ENCODE measurements around the gene AATF.

Gene AATF

GRCh38 chr17:36920032-36921005 lies 28.4 kb upstream of the AATF start:
- no peak for DNase-seq (ENCODE audit: low read depth in 1 of 2, low spot score in 1 of 2)
- TF ChIP-seq, protein P1, sequence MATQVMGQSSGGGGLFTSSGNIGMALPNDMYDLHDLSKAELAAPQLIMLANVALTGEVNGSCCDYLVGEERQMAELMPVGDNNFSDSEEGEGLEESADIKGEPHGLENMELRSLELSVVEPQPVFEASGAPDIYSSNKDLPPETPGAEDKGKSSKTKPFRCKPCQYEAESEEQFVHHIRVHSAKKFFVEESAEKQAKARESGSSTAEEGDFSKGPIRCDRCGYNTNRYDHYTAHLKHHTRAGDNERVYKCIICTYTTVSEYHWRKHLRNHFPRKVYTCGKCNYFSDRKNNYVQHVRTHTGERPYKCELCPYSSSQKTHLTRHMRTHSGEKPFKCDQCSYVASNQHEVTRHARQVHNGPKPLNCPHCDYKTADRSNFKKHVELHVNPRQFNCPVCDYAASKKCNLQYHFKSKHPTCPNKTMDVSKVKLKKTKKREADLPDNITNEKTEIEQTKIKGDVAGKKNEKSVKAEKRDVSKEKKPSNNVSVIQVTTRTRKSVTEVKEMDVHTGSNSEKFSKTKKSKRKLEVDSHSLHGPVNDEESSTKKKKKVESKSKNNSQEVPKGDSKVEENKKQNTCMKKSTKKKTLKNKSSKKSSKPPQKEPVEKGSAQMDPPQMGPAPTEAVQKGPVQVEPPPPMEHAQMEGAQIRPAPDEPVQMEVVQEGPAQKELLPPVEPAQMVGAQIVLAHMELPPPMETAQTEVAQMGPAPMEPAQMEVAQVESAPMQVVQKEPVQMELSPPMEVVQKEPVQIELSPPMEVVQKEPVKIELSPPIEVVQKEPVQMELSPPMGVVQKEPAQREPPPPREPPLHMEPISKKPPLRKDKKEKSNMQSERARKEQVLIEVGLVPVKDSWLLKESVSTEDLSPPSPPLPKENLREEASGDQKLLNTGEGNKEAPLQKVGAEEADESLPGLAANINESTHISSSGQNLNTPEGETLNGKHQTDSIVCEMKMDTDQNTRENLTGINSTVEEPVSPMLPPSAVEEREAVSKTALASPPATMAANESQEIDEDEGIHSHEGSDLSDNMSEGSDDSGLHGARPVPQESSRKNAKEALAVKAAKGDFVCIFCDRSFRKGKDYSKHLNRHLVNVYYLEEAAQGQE (IDR thresholded peaks at IDR 0.05; ENCODE audit: insufficient replicate concordance, low read depth): no peak
- TF ChIP-seq CTCF (IDR thresholded peaks at IDR 0.05; ENCODE audit: insufficient read depth, low read length): no peak
- no peak for TF ChIP-seq GABPA (IDR thresholded peaks at IDR 0.05; ENCODE audit: low read depth)
- no peak for TF ChIP-seq SPI1 (IDR thresholded peaks at IDR 0.05; ENCODE audit: borderline replicate concordance, low read depth)
- TF ChIP-seq POLR2AphosphoS5 (IDR thresholded peaks at IDR 0.05; ENCODE audit: low read depth): no peak
- Histone ChIP-seq H3K4me3 (replicated peaks; ENCODE audit: insufficient read depth, low read length) (no peak overlapping the region), H3K27me3 (ENCODE audit: insufficient read depth, poor library complexity, severe bottlenecking) (peaks cover 12% of the 10 kb centered on the region), H3K27ac (replicated peaks) (no peak overlapping the region)

GRCh38 chr17:36921095-36921851 lies 27.5 kb upstream of the AATF start:
- no peak for DNase-seq (ENCODE audit: low read depth in 1 of 2, low spot score in 1 of 2)
- H3K27ac ChIP-seq (replicated peaks): no peak overlapping the region
- TF ChIP-seq, protein P1 (IDR thresholded peaks at IDR 0.05; ENCODE audit: insufficient replicate concordance, low read depth): no peak
- no peak for TF ChIP-seq POLR2AphosphoS5 (IDR thresholded peaks at IDR 0.05; ENCODE audit: low read depth)
- no peak for TF ChIP-seq CTCF (IDR thresholded peaks at IDR 0.05; ENCODE audit: insufficient read depth, low read length)
- no peak for TF ChIP-seq SPI1 (IDR thresholded peaks at IDR 0.05; ENCODE audit: borderline replicate concordance, low read depth)
- TF ChIP-seq GABPA (IDR thresholded peaks at IDR 0.05; ENCODE audit: low read depth): no peak
- H3K27me3 ChIP-seq (ENCODE audit: insufficient read depth, poor library complexity, severe bottlenecking): peaks cover 12% of the 10 kb centered on the region
- H3K4me3 ChIP-seq (replicated peaks; ENCODE audit: insufficient read depth, low read length): no peak overlapping the region

DNA sequence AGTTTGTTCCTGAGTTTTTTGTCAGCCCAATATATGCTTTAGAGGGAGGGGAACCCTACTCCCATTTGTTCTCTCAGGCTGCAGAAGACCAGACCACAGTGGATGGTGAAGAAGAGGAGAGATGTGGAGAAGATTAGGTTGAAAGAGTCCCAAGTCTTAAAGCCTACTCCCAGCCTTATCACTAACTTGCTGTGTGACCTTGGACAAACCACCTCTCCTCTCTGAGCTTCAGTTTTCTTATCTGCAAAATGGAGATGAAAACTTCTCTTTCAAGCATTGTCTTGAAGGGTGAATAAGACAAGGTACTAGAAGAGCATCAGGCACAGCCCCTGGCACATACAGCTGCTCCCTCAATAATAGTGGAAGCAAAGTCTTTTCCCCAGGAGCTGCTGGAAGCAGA lies 26.6 kb upstream of the AATF start:
- TF ChIP-seq, protein P1 (IDR thresholded peaks at IDR 0.05; ENCODE audit: insufficient replicate concordance, low read depth): no peak
- no peak for TF ChIP-seq SPI1 (IDR thresholded peaks at IDR 0.05; ENCODE audit: borderline replicate concordance, low read depth)
- TF ChIP-seq CTCF (IDR thresholded peaks at IDR 0.05; ENCODE audit: insufficient read depth, low read length): no peak
- no peak for TF ChIP-seq POLR2AphosphoS5 (IDR thresholded peaks at IDR 0.05; ENCODE audit: low read depth)
- no peak for TF ChIP-seq GABPA (IDR thresholded peaks at IDR 0.05; ENCODE audit: low read depth)
- Histone ChIP-seq H3K27me3 (ENCODE audit: insufficient read depth, poor library complexity, severe bottlenecking) (peaks cover 12% of the 10 kb centered on the region), H3K27ac (replicated peaks) (no peak overlapping the region), H3K4me3 (replicated peaks; ENCODE audit: insufficient read depth, low read length) (no peak overlapping the region)
- DNase-seq (ENCODE audit: low read depth in 1 of 2, low spot score in 1 of 2): no peak

Data from HL-60 (cell line).